Ureter (tissue), 1 donor: ENCODE data around the gene OLAH. TPM values are rescaled to one million over a fixed set of nuclear protein-coding genes. Genes with fewer than 3 reads are reported as not detected.

ENCODE experiments used
- total RNA-seq: library from RNA; stranded (reverse); gene quantifications from one replicate; pipeline ENCODE4 v1.2.4, GENCODE V29; 2023
- donor health status: DM: yes; HTN: yes; CAD: no.

Gene OLAH
- total RNA-seq, 1 donor from 2014 or later: not detected

Other genes with a start within 250 kb of the OLAH start
- 3.8 TPM for gene CDNF, start 205.9 kb upstream of the OLAH start, total RNA-seq
- gene HSPA14, start 205.6 kb upstream of the OLAH start, total RNA-seq: 15.4 TPM
- 14.4 TPM for gene MSANTD7, start 205.6 kb upstream of the OLAH start, total RNA-seq
- 14.2 TPM for gene SUV39H2, start 165.1 kb upstream of the OLAH start, total RNA-seq
- 21.6 TPM for gene DCLRE1C, start 89.8 kb upstream of the OLAH start, total RNA-seq
- gene MEIG1, start 84.6 kb upstream of the OLAH start, total RNA-seq: 1.1 TPM
- gene ACBD7, start 44.8 kb downstream of the OLAH start, total RNA-seq: 0.86 TPM
- gene RPP38, start 53.4 kb downstream of the OLAH start, total RNA-seq: 19.1 TPM
- gene NMT2, start 124.8 kb downstream of the OLAH start, total RNA-seq: 9.7 TPM